GM23338 (cell line): ENCODE measurements around the gene LATS2.

Experiments used
- EZH2 ChIP-seq: fragments of 200-600 bp; sonication (generic); IDR thresholded peaks from one replicate; pipeline ENCODE4 v1.8.0; 2017; ENCODE audit warnings: antibody characterized with exemption, mild to moderate bottlenecking, low read depth; ENCODE audit not compliant: unreplicated experiment
- REST ChIP-seq: IDR thresholded peaks from one replicate; pipeline ENCODE4 v1.6.1; 2018; ENCODE audit warnings: antibody characterized with exemption; ENCODE audit not compliant: unreplicated experiment
- TF ChIP-seq, protein P1 (sequence below), 2 experiments: fragments of 200-600 bp in 1 of 2; sonication (generic) in 1 of 2; conservative IDR thresholded peaks; 2 replicates each; pipeline versions ENCODE4 v1.5.1 to v1.6.1; 2016 to 2017; ENCODE audit warnings: antibody characterized with exemption in 2 of 2, low read depth in 2 of 2, mild to moderate bottlenecking in 2 of 2, moderate library complexity in 1 of 2

GRCh38 chr13:21040120-21040826, 21.1 kb downstream of the LATS2 start:
- TF ChIP-seq, protein P1, sequence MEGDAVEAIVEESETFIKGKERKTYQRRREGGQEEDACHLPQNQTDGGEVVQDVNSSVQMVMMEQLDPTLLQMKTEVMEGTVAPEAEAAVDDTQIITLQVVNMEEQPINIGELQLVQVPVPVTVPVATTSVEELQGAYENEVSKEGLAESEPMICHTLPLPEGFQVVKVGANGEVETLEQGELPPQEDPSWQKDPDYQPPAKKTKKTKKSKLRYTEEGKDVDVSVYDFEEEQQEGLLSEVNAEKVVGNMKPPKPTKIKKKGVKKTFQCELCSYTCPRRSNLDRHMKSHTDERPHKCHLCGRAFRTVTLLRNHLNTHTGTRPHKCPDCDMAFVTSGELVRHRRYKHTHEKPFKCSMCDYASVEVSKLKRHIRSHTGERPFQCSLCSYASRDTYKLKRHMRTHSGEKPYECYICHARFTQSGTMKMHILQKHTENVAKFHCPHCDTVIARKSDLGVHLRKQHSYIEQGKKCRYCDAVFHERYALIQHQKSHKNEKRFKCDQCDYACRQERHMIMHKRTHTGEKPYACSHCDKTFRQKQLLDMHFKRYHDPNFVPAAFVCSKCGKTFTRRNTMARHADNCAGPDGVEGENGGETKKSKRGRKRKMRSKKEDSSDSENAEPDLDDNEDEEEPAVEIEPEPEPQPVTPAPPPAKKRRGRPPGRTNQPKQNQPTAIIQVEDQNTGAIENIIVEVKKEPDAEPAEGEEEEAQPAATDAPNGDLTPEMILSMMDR (conservative IDR thresholded peaks at IDR 0.05; ENCODE audit: low read depth in 2 of 2): no peak
- TF ChIP-seq REST (no peak), EZH2 (no peak)
